DMS53 treated with DMSO at 0.1 percent for 48 hours (cell line): ENCODE results near the gene ZNF135.

Experiments used
- DNase-seq: peaks from one replicate; lab custom pipeline; 2025; ENCODE audit not compliant: unreplicated experiment; lab: John Stamatoyannopoulos, UW

Gene ZNF135

DNA sequence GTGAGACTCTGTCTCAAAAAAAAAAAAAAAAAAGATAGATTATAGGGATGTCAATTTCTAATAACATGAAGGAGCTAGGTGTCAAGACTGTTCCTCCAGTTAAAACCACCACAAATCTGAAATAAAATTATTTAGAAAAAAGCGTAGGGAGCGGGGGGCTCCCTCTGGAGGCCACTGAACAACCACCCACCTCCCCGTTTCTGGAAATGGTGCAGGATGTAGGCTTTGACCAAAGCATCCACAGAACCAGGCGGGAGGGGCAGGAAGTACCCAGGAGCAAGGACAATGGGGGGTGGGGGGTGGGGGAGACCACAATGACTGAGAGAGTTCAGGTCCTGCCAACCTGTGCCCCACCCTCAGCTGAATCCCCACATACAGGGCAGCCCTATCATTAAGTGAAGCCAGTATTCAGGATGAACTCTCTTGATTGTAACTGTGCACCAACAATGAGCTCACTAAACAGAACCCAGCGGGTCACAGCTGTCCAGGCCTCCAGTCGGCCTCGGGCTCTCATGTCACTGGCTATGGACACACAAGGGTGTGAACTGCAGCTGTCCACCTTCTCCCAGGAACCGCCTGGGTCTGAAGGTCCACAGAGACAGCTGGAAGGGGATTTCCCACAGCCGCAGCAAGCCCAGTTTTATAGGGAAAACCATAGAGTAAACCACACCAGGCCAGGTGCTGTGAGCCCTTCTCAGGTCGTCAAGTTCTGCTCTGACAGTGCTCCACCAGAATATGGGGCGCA, 32.3 kb downstream of the ZNF135 start:
- no peak for DNase-seq

DNA sequence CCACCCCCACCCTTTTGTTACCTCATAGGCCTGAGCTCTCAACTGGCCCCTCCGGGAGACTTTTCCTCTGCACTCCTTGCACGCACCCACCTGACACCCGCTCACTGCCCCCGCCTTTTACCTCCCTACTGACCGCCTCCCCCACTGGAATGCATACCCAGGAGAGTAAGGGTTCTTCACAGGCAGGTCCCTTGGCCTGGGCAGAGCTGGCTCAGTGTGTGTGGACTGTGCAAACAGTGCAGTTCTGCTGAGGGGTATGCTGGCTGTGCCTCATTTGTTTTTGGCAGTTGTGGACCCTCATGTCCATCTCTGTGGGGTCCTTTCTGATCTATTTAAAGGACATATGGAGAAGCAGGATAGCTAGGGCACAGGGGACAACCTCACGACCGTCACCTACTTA, 34.0 kb downstream of the ZNF135 start:
- DNase-seq = no peak

DNA sequence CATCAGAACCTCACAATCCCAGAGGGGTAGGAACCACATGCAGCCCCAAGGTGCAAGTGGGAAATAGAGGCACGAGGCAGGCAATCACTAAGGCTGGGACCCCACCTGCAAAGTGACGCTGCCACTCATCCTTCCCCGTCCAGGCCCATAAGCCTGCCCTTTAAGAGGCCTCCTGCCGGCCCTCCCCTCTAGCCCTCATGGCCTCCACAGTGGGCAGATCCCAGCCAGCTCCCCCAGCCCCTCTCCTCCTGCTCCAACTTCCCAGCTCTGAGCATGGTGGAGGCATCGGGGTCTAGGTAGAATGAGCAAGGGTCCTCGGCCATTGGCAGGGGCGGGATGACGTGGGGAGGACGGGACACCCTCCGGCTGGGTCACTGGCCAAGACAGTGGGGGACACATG, 36.2 kb downstream of the ZNF135 start:
- DNase-seq = no peak

DNA sequence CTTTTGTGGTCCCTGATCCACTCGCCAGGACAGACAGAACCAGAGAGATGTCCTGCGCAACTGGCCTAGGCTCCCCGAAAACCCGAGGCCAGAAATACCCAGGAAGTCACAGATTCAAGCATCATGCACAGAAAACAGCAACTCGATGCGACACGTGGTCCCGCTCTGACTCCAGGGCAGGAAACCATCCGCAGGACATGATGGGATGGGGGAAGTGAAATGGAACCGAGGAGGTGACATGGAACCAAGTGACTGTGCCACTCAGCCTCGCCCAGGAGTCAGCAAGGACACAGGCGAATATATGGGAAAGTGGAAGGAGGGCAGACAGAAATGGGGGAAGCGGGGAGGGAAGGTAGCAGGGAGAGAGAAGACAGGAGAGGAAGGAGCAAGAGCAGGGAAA, 37.8 kb downstream of the ZNF135 start:
- no peak for DNase-seq

DNA sequence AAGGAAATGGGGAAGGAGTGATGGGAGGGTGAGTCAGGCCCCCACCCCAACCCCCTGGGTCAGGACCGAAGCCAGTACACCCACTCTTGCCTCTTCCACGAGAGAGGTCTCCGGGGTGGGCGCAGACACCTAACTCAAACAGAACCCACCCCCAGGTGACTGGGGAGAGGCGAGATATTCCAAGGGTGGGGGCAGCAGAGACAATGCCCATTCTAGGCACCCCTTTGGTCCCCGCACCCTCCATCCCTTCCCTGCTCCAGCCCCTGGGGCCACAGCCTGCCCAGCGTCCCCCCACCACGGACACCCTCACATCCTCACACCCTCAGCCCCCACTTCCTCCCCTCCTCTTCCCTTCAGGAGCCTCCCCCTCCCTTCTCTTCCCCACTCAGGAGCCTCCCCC, 38.3 kb downstream of the ZNF135 start:
- DNase-seq = no peak

DNA sequence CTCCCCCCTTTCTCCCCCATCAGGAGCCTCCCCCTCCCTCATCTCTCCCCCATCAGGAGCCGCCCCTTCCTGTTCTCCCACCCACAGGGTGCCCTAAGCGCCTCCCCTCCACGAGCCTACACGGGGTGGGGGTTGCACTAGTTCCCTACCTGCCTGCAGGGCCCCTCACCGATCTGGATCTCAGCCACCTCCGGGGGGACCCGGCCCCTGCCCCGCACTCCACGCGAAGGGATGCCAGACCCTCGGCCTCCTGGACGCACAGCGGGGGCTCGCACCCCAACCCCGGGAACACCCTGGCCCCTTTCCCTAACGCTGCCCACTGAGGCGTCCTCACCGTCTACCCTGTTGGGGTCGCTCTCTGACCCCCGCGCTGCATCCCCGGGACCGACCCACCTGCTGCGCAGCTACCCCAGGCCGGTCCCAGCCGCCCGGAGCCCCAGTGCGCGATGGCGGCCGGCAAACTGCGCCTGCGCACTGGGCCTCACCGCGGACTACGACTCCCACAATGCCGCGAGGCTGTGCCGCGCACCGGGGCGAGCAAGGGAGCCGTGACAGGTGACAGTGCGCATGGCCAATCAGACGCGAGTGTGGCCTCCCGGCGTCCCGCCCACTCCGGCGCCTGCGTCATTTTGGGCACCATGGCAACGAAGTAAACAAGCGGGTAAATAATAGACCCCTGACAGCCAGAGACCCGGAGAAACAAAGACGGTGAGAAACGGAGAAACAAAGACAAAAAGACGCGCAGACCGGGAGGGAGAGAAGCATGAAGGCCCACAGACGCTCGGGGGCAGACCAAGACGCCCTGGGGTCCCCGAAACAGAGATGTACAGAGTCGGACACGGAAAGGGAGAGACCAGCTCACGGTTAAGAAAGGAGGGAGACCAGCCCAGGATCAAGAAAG, 38.9 kb downstream of the ZNF135 start, which contains the start of gene ZSCAN18:
ZSCAN18 (minus strand) TSS at position 451 of the 901 bp plus-strand sequence. CDS start 7,964 bp downstream, outside the sequence.
- DNase-seq = peak; percentile 69

DNA sequence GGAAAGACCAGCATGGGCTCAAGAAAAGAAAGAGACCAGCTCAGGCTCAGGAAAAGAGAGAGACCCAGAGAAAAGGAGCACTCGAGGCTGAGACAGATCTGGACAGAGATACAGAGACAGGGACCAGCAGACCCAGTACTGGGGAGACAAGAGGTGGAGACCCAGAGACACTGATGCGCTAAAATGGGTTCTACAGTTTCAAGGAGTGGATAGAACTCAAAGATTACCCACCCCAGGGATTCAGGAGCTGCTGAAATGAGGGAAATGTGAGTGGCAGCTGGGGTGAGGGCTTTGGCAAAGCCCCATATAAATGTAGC, 39.6 kb downstream of the ZNF135 start:
- DNase-seq = no peak

DNA sequence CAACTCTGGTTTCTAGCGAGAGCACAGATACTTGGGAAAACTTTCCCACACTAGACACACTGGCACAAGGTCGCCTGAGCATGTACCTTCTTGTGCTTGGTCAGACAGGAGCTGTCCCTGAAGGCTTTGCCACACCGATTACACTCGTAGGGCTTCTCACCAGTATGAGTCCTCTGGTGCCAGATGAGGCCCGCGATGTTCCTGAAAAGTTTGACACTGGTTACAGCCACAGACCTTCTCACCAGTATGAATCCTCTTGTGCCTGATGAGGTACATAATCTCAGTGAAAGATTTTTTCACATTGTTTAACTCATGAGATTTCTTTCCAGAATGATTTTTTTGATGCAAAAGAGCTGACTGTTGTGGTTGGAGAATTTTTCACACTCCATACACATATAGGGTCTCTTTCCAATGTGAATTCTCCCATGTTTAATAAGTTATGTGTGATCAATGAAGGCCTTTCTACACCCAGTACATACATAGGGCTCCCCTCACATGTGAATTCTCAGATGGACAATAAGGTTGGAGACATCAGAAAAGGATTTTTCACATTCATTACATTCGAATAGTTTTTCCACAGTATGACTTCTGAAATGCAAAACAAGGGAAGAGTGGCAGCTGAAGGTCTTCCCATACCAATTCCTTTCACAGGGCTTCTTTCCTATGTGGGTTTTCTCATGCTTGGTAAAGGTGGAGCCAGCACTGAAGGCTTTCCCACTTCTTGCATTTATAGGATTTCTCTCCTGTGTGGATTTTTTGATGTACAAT, 48.9 kb downstream of the ZNF135 start:
- DNase-seq = no peak

DNA sequence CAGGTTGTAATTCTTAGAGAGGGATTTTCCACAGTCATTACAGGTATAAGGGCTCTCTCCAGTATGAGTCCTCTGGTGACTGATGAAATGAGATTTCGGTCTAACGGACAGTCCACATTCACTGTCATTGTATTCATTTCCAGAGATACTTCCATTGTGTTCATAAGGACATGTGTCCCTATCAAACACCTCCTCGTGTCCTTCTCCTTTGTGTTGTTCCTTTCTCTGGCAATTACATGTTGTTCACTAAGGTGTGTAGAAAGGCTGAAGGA, 49.4 kb downstream of the ZNF135 start:
- DNase-seq = no peak

DNA sequence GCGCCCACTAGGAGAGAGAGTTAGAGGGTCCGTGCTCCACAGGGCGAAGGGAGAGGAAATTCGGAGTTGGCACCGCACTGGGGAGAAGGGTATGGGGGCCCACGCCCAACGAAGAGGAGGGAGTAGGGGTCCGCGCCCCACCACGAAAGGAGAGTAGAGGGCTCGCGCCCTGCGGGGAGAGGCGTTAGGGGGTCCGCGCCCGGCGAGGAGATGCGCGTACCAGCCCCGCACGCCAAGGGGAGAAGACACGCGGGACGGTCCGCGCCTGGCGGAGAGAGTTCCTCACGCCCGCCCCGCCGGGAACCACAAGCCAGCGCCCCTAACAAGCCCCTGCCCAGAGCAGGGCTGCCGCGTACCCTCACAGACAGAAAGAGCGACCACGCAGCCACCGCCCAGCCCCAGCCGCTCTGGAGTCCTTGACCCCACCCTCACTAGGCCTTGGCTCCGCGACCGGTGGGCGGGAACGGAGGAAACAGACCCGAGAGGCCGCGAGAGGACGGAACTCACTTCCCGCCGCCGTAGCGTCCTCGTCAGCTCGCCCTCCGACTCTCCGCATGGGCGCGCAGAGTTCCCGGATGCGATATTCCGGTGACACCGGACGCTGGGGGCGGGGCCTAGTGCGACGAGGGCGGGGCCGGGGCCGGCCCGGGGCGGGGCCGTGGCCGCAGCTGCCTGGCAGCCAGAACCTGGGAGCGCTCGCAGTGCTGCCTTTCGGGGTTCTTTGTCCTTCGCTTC, 58.9 kb downstream of the ZNF135 start:
- DNase-seq = no peak

DNA sequence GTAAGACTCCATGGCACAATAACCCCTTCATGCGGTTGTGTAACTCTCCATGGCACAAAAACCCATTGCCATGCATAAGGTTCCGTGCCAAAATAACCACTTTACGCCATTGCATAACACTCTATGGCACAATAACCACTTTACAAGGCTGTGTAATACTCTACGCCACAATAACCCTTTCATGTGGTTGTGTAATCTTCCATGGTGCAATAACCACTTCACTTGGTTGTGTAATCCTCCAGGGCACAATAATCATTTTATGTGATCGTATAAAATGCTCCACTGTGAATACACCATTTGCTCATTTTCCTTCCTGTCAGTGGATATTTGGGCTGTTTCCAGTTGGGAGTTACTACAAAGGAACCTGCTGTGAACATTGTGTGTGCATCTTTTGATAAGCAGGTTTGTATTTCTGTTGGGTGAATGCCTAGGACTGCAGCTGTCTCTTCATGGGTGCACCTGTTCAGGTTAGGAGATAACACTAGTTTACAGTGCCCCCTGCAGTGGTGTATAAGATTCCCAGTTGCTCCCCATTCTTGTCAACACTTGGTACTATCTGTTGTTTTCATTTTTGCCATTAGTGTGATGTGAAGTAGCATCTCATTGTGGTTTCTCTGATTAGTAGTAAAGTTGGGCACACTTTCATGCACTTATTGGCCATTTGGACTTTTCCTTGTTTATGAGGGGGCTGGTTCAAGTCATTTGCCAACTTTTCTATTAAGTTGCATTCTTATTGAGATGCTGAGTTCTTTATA, 60.1 kb downstream of the ZNF135 start:
- no peak for DNase-seq
